GM21526 (cell line): ENCODE results near the gene ERCC4.

Source experiments
- ATAC-seq: cut with Tn5 transposase; IDR thresholded peaks from one replicate; pipeline ENCODE4 v1.9.1; 2021; ENCODE audit warnings: moderate library complexity; ENCODE audit not compliant: unreplicated experiment, low FRiP score

ERCC4 gene

GRCh38 chr16:13909872-13910303 lies 10.1 kb upstream of the ERCC4 start:
- ATAC-seq, result no peak

DNA sequence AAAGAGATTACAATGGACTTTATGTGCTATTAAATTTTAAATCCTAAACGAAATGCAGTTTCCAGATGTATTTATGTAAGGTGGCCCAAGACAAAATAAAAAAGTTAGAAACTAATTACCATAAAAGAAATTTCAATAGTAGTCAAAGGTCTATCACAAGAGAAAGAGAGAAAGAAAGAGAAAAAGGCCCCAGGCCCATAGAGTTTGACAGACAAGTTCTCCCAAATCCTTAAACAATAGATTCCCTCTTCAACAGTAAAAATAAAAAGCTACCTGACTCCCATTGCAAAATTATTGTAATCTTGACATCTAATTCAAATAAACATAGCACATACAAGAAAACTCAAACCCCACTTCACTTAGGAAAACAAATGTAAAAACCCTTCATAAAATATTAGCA lies 8.6 kb upstream of the ERCC4 start:
- ATAC-seq, result no peak

DNA sequence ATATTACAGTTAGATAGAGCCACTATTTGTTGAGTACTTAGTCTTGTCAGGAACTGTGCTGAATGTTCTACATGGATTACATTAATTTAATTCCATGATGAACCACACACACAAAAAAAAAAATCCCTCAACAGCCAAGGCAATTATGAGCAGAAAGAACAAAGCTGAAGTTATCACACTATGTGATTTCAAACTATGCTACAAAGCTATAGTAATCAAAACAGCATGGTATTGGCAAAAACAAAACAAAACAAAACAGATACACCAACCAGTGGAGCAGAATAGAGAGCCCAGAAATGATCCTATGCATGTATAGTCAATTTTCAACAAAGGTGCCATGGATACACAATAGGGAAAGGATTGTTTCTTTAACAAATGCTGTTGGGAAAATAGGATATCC lies 8.1 kb upstream of the ERCC4 start:
- ATAC-seq, result no peak

GRCh38 chr16:13912891-13913290 lies 7.1 kb upstream of the ERCC4 start:
- no peak for ATAC-seq

- no peak for ATAC-seq
These were observed 6.3 kb upstream of the ERCC4 start for GRCh38 chr16:13913374-13914292.

- ATAC-seq, result no peak
These were observed 4.8 kb upstream of the ERCC4 start for GRCh38 chr16:13915033-13915635.

GRCh38 chr16:13919330-13919682 lies 648 bp upstream of the ERCC4 start:
- ATAC-seq, result no peak

DNA sequence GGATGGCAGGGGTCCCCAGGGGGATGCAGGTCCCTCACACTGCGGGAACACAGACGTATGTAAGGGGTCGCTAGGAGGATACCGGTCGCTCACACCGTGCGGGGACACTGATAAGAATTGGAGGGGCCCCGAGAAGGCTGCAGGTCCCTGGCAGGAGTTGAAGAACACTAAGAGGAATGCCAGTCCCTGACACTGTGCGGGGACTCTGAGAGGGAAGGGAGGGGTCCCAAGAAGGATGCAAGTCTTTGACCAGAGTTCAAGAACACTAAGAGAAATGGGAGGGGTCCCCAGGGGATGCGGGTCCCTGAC lies 510 bp downstream of the ERCC4 start:
- no peak for ATAC-seq

DNA sequence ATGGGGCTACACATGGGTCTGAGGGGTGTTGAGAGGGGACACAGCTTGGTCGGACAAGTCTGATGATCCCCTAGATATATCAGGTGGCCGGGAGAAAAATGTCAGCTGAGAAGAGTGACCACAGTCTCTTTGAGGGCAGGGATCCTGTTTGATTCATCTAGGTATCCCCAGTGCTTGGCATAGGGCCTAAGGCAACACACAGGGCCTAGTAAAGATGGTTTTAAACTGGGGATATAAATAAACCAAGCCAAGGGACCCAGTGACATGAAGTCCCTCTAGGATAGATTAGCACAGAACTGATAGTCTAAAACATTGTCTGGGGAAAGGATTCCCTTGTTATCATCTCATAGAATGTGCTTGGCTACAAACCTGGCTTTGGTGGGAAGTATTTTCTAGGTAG lies 1.4 kb downstream of the ERCC4 start:
- ATAC-seq, result no peak

DNA sequence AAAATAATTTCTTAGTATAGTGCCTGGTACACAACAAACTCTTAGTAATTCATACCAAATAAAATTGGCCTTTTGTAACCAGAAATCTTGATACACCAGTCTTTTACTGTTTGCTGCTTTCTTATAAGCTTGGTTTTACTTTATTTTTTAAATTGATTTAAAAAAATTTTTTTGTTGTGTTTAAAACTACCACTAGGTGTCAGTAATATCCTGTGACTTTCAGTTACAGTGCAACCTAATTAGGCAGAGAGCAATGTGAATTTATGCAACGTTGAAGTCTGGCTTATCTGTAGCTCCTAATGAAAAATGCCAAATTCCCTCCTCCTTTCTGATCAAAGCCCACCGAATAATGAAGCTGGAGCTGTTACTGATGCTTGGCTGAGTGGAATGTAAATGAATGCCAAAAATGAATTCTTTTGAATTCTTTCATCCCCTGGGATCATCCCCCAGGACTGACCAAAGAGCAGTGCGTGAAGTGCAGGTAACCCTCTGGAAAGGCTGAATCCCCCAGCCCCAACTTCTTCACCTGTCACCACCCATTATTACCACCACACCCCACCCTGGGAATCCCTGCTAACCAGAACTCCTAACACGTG lies 3.8 kb downstream of the ERCC4 start:
- ATAC-seq, result no peak

- no peak for ATAC-seq
These were observed 6.5 kb downstream of the ERCC4 start for GRCh38 chr16:13926464-13926863.

DNA sequence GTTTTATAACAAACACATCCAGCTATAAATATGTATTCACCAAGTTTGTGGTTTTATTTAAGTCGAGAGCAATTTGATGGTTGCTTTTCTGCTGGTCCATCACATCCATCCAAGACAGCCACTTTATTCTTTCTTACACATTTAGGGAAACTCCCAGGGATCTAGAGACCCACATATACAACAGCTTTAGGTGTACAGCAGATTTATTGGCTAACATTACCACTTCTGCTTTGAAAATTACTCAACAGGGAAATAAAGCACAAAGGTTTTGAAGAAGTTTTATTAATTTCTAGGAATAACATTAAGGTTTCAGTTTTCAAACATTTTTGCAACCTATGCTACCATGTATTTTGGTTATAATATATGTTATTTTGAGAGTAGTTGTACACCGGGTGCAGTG lies 6.9 kb downstream of the ERCC4 start:
- no peak for ATAC-seq

DNA sequence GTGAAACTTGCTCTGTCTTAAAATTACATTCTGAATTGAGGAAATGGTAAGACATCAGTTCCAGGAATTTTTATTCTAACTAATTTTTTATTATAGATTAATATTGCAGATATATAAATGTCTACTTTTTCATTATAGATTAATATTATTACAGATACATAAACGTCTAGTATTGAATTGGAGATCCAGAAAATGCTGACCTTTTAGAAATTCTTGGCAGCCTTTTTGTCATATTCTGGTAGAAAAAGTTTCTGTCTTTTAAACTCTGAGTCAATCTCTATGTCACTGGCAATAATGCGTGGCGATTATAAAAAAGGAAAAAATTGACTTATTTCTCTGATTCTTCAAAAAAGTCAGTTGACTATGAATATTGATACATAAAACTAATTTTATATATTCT lies 8.7 kb downstream of the ERCC4 start:
- ATAC-seq, result no peak

GRCh38 chr16:13931845-13932244 lies 11.9 kb downstream of the ERCC4 start:
- no peak for ATAC-seq

GRCh38 chr16:13935408-13935807 lies 15.5 kb downstream of the ERCC4 start:
- ATAC-seq, result no peak

GRCh38 chr16:13936155-13936554 lies 16.2 kb downstream of the ERCC4 start:
- no peak for ATAC-seq

- ATAC-seq, result no peak
These were observed 16.7 kb downstream of the ERCC4 start for GRCh38 chr16:13936596-13937081.

DNA sequence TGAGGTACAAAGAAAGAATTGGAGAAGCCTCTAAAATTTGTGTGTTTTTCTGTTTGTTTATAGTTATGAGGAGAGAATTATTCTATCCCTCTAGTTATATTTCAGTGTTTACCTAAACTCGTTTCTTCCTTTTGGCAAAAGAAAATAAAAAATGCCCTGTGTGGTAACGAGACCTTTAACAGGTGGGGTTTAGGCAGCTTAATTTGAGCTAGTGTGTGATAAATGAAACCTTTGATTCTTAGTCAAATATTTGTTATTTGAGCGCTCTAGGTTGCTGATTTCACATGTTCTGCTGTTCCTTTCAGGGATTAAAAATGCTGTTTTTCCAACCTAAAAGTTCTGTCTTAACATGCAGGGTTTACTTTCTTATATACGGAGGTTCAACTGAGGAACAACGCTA lies 17.5 kb downstream of the ERCC4 start:
- no peak for ATAC-seq

GRCh38 chr16:13938480-13938879 lies 18.5 kb downstream of the ERCC4 start:
- ATAC-seq, result no peak

GRCh38 chr16:13939821-13940220 lies 19.9 kb downstream of the ERCC4 start:
- ATAC-seq, result no peak

DNA sequence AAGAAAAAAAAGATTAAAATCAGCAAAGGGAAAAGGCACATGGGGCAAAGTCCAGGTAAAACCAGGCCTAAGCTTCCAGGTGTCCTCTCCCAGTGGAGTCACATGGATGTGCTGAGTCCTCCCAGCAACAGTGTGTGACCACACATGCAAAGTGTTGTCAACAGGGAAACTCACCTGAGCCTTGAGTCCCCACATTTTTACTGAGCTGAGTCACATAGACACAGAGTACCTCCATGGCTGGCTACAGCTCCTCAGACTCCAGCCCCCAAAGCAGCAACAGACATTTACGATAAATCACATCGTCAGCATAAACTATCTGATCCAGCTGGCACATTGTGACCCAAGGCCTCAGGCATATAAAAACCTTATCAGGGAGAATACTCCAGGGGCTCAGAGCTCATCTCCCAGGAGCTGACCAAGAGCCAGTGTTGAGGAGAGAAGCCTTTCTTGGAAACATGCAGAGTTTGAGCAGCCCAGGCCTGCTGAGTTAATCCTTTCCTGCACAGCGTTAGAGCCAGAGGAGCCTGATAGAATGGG lies 20.5 kb downstream of the ERCC4 start:
- ATAC-seq, result no peak

GRCh38 chr16:13944816-13945215 lies 24.9 kb downstream of the ERCC4 start:
- no peak for ATAC-seq
